Activated T-helper 2 cell treated with anti-CD3 and anti-CD28 coated beads, Interferon-gamma antibody, Interleukin-2, Interleukin-4, amounts not matched to agents 10 μg/mL and 5 μg/mL and 100 μg/mL, durations not matched to agents 14 hours and 24 hours and 36 hours (primary cell): ENCODE measurements around the gene FGF19. TPM values are rescaled to one million over a fixed set of nuclear protein-coding genes. Genes with fewer than 3 reads are reported as not detected.
"Not testable (repeated sequence)": the region's sequence is repeated elsewhere in the genome, so short reads cannot be mapped to it uniquely, and the experiment has no call there.

Source experiments
- DNase-seq: peaks from one replicate; pipeline ENCODE4 v3.0.0; 2021; ENCODE audit warnings: low spot score
- H3K27ac Mint-ChIP-seq: one replicate; pipeline ENCODE4 v1.8.0; 2021; ENCODE audit warnings: mixed read lengths
- H3K27me3 Mint-ChIP-seq: one replicate; pipeline ENCODE4 v1.8.0; 2021; ENCODE audit warnings: low read depth, mixed read lengths
- H3K36me3 Mint-ChIP-seq: one replicate; pipeline ENCODE4 v1.8.0; 2021; ENCODE audit warnings: low read depth, mixed read lengths
- H3K4me1 Mint-ChIP-seq: one replicate; pipeline ENCODE4 v1.8.0; 2021; ENCODE audit warnings: low read depth, mixed read lengths
- H3K4me3 Mint-ChIP-seq: one replicate; pipeline ENCODE4 v1.8.0; 2021; ENCODE audit warnings: low read depth, mild to moderate bottlenecking, moderate library complexity, mixed read lengths
- H3K9me3 Mint-ChIP-seq: one replicate; pipeline ENCODE4 v1.8.0; 2021; ENCODE audit warnings: mixed read lengths
- intact Hi-C: fragments of 100-400 bp; cut with micrococcal nuclease; formaldehyde crosslinking; loops from one replicate; pipeline ENCODE4 v1.15.1; 2023
- total RNA-seq: library from RNA; stranded (reverse); gene quantifications from 2 replicates; pipeline ENCODE4 v1.2.3, GENCODE V29; 2022

FGF19 gene
- total RNA-seq, 1 donor from 2014 or later: not detected

DNA sequence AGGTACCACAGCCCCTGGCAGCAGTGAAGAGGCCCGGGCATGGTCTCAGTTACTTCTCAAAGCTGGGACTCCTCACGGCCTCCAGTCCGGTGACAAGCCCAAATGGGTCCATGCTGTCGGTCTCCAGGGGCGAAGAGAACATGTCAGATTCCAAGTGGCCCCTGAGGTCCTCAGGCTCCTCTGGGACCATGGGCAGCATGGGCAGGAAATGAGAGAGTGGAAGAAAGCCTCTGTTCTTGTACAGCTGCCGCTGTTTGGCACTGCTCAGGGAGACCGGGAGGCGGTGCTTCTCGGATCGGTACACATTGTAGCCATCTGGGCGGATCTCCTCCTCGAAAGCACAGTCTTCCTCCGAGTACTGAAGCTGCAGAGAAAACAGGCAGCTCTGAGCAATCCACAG, 4.6 kb downstream of the FGF19 start:
- Mint-ChIP-seq H3K4me1 (peaks cover 2% of the 10 kb centered on the region), H3K27me3 (peaks cover 33% of the 10 kb centered on the region), H3K4me3 (no peak overlapping the region), H3K36me3 (no peaks in the 10 kb centered on the region), H3K27ac (no peak overlapping the region), H3K9me3 (no peaks in the 10 kb centered on the region)
- DNase-seq: no peak
- intact Hi-C loops: no loop called here

DNA sequence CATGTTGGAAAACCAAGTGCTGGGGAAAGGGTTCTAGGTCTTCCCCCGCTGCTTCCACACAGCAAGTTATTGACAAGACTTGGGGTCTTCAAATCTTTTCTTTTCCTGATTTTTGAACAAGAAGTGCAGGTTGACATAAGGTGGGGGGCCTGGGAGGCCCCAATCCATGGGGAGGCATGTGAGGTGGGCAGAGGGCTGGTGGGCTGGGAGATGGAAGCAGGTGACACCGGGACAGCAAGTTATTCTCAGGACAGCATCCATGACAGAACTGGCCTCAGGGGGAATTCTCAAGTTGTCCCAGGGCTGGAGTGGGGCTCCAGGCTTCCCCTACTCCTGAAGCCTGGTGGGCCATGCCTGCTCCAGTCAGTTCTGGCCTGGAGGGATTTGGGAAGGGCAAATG, 5.5 kb downstream of the FGF19 start:
- no peaks in the 10 kb centered on the region for H3K36me3 Mint-ChIP-seq
- H3K27ac Mint-ChIP-seq: no peak overlapping the region
- DNase-seq: no peak
- peaks cover 33% of the 10 kb centered on the region for H3K27me3 Mint-ChIP-seq
- H3K9me3 Mint-ChIP-seq: no peaks in the 10 kb centered on the region
- intact Hi-C loops: no loop called here
- H3K4me1 Mint-ChIP-seq: peaks cover 2% of the 10 kb centered on the region
- no peak overlapping the region for H3K4me3 Mint-ChIP-seq

GRCh38 chr11:69697861-69698260, 6.0 kb downstream of the FGF19 start:
- intact Hi-C loops: no loop called here
- peaks cover 29% of the 10 kb centered on the region for H3K27me3 Mint-ChIP-seq
- DNase-seq: no peak
- no peak overlapping the region for H3K27ac Mint-ChIP-seq
- H3K4me3 Mint-ChIP-seq: no peak overlapping the region
- no peaks in the 10 kb centered on the region for H3K36me3 Mint-ChIP-seq
- no peaks in the 10 kb centered on the region for H3K9me3 Mint-ChIP-seq
- H3K4me1 Mint-ChIP-seq: no peaks in the 10 kb centered on the region

DNA sequence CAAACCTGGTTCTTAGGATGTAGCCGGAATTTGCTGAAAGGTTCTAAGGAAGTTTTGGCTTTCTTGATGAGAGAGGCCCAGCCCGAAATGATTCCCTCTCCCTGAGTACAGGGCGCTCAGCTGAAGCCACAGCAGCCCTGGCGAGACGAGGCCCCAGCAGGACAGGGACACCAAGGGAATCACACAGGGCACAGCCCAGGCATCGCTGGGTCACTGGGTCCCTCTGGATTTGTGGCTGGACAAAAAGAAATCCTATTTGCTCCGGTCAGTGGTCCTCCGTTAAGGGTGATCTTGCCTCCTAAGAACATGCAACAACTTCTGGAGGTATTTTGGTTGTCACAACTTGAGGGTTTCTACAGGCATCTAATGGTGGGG, 6.4 kb downstream of the FGF19 start:
- H3K36me3 Mint-ChIP-seq: no peaks in the 10 kb centered on the region
- no peak for DNase-seq
- intact Hi-C loops: no loop called here
- no peak overlapping the region for H3K27ac Mint-ChIP-seq
- no peaks in the 10 kb centered on the region for H3K4me1 Mint-ChIP-seq
- peaks cover under 1% of the 10 kb centered on the region for H3K9me3 Mint-ChIP-seq
- no peak overlapping the region for H3K4me3 Mint-ChIP-seq
- peaks cover 27% of the 10 kb centered on the region for H3K27me3 Mint-ChIP-seq

GRCh38 chr11:69696749-69697468, 6.9 kb downstream of the FGF19 start:
- Mint-ChIP-seq H3K4me1 (no peaks in the 10 kb centered on the region), H3K4me3 (no peak overlapping the region), H3K27ac (no peak overlapping the region), H3K36me3 (no peaks in the 10 kb centered on the region), H3K27me3 (peaks cover 28% of the 10 kb centered on the region), H3K9me3 (peaks cover 4% of the 10 kb centered on the region)
- intact Hi-C loops: no loop called here
- DNase-seq: no peak

DNA sequence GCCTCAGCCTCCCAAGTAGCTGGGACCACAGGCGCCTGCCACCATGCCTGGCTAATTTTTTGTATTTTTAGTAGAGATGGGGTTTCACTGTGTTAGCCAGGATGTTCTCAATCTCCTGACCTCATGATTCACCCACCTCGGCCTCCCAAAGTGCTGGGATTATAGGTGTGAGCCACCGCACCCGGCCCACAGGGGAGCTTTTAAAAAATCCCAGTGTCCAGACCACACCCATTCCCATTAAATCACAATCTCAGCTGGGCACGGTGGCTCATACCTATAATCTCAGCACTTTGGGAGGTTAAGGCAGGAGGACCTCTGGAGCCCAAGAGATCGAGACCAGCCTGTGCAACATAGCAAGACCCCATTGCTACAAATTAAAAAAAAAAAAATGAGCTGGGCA, 7.8 kb downstream of the FGF19 start:
- H3K27me3 Mint-ChIP-seq: peaks cover 26% of the 10 kb centered on the region
- intact Hi-C loops, H3K4me3 Mint-ChIP-seq: not testable (repeated sequence)

DNA sequence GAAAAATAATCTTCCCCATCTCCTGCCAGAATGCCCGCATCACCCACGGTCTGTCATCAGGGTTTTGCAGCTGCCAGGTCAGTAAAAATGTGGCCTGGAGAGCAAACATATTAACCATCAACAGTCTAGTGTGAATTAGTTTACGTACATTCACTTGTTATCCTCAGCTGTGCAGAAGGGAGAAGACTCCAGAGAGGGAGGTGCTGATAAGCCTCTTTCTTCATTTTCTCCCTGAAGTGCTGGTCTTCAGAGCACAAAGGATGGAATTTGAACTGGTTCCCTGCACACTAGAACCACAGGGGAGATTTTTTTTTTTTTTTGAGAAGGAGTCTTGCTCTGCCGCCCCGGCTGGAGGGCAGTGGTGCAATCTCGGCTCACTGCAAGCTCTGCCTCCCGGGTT, 8.2 kb downstream of the FGF19 start:
- no peak for DNase-seq
- Mint-ChIP-seq H3K4me1 (no peaks in the 10 kb centered on the region), H3K27me3 (peaks cover 22% of the 10 kb centered on the region), H3K4me3 (no peak overlapping the region), H3K9me3 (peaks cover 4% of the 10 kb centered on the region), H3K36me3 (no peaks in the 10 kb centered on the region), H3K27ac (no peak overlapping the region)
- intact Hi-C loops: no loop called here

More for the DNA sequence above, 7.8 kb downstream of the FGF19 start:
- H3K27ac Mint-ChIP-seq, H3K4me1 Mint-ChIP-seq, H3K36me3 Mint-ChIP-seq, DNase-seq, H3K9me3 Mint-ChIP-seq: not testable (repeated sequence)

GRCh38 chr11:69694781-69695180, 9.0 kb downstream of the FGF19 start:
- H3K9me3 Mint-ChIP-seq: peaks cover 4% of the 10 kb centered on the region
- H3K36me3 Mint-ChIP-seq: no peaks in the 10 kb centered on the region
- H3K27ac Mint-ChIP-seq: no peak overlapping the region
- peaks cover 17% of the 10 kb centered on the region for H3K27me3 Mint-ChIP-seq
- peaks cover 2% of the 10 kb centered on the region for H3K4me1 Mint-ChIP-seq
- DNase-seq: no peak
- intact Hi-C loops: no loop called here
- no peak overlapping the region for H3K4me3 Mint-ChIP-seq

DNA sequence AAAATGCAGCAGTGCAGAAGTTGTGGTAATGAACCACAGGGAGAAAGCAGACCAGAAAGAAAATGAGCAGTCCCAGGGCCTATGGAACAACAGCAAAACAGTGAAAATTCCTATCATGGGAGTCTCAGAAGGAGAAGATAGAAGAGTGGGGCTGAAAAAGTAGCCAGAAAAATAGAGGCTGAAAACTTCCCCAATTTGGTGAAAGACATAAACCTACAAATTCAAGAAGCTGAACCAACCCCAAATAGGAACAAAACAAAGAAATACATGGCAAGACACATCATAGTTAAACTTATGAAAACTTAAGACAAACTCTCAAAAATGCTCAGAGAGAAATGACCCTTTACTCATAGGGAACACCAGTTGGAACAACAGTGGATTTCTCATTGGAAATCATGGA, 11.4 kb downstream of the FGF19 start:
- Mint-ChIP-seq H3K9me3 (peaks cover 4% of the 10 kb centered on the region), H3K4me3 (no peak overlapping the region), H3K27ac (no peak overlapping the region), H3K36me3 (no peaks in the 10 kb centered on the region), H3K4me1 (peaks cover 12% of the 10 kb centered on the region), H3K27me3 (peaks cover 13% of the 10 kb centered on the region)
- intact Hi-C loops: no loop called here
- no peak for DNase-seq

GRCh38 chr11:69691463-69691862, 12.4 kb downstream of the FGF19 start:
- DNase-seq: no peak
- intact Hi-C loops: no loop called here
- Mint-ChIP-seq H3K27me3 (peaks cover 13% of the 10 kb centered on the region), H3K4me3 (no peak overlapping the region), H3K27ac (no peak overlapping the region), H3K9me3 (peaks cover 4% of the 10 kb centered on the region), H3K36me3 (no peaks in the 10 kb centered on the region), H3K4me1 (peaks cover 12% of the 10 kb centered on the region)

- intact Hi-C loops: loop anchor here (5.0 kb wide), 2 partner anchors 113 to 508 kb away; no protein-coding TSS in a partner anchor
- H3K4me3 Mint-ChIP-seq: no peak overlapping the region
Measured at GRCh38 chr11:69689484-69690319, 14.1 kb downstream of the FGF19 start.

GRCh38 chr11:69687969-69688771, 15.7 kb downstream of the FGF19 start:
- not testable (repeated sequence) for H3K27ac Mint-ChIP-seq, H3K36me3 Mint-ChIP-seq, H3K27me3 Mint-ChIP-seq, H3K9me3 Mint-ChIP-seq, H3K4me3 Mint-ChIP-seq, DNase-seq
- intact Hi-C loops: loop anchor here (5.0 kb wide), 2 partner anchors 114 to 509 kb away; no protein-coding TSS in a partner anchor
- H3K4me1 Mint-ChIP-seq: peaks cover 14% of the 10 kb centered on the region

More at GRCh38 chr11:69689484-69690319, 14.1 kb downstream of the FGF19 start:
- no peak for DNase-seq
- Mint-ChIP-seq H3K36me3 (no peaks in the 10 kb centered on the region), H3K27ac (no peak overlapping the region), H3K4me1 (peaks cover 14% of the 10 kb centered on the region), H3K27me3 (peaks cover 10% of the 10 kb centered on the region), H3K9me3 (peaks cover 4% of the 10 kb centered on the region)
